GM21717 (cell line): Measurements from ENCODE around the gene CBLN3.

Experiments used
- ATAC-seq: cut with Tn5 transposase; IDR thresholded peaks from one replicate; pipeline ENCODE4 v1.9.1; 2021; ENCODE audit warnings: mild to moderate bottlenecking, moderate library complexity; ENCODE audit not compliant: unreplicated experiment

Gene CBLN3

DNA sequence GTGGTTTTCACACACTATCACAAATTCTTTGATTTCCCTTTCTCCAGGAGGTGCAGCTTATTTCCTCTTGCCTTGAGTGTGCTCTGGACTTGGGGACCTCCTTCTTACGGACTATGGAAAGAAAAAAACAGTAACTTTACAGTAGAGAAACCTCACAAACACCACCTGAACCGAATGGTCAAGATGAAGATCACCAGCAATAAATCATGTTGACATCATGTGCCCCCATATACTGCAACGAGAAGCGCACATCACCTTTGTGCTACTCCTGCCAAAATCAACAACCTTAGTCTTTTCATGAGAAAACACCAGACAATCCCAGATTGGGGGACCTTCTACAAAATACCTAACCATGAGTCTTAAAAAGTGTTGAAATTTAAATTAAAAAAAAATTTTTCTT lies 43.9 kb downstream of the CBLN3 start:
- no peak for ATAC-seq

GRCh38 chr14:24384169-24384568 lies 45.3 kb downstream of the CBLN3 start:
- no peak for ATAC-seq

DNA sequence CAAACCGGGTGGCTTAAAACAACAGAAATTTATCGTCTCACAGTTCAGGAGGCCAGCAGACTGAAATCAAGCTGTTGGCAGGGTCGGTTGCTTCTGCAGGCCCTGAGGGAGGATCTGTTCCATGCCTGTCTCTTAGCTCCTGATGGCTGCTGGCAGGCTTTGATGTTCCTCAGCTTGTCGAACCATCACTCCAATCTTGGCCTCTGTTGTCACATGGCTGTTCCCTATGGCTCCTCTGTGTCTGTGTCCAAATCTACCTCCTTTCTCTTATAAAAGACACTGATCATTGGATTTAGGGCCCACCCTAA lies 47.5 kb downstream of the CBLN3 start:
- no peak for ATAC-seq

DNA sequence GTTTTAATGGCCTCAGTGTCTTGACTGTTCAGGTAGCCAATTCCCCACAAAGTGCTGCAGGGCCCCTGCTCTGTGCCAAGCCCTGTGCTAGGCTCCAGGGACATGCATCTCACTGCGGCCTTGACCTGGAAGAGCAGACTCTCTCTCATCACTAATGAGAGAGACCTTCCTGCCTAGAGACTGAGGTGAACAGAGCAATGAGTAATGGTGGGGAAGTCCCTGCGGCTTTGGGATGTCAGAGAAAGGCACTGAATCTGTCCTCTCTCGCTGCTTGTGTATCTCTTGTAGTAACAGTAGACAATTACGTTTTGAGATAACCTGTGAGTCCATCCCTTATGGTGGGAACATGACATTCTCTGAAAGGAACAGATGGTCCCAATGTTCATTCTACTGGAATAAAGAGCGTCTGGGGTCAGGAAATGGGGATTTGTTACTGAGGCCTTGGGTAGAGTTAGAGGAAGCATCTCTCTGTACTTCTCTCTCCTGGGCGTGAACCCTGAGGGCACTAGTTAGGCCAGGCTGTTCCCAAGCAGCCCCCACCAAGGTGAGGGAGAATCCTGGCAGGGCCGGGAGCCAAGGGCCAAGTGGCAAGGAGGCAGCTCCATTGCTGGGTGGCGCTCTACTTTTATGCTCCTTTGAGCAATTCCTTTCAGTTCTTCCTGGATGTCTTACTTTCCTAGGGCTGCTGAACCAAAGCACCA lies 48.0 kb downstream of the CBLN3 start:
- no peak for ATAC-seq

DNA sequence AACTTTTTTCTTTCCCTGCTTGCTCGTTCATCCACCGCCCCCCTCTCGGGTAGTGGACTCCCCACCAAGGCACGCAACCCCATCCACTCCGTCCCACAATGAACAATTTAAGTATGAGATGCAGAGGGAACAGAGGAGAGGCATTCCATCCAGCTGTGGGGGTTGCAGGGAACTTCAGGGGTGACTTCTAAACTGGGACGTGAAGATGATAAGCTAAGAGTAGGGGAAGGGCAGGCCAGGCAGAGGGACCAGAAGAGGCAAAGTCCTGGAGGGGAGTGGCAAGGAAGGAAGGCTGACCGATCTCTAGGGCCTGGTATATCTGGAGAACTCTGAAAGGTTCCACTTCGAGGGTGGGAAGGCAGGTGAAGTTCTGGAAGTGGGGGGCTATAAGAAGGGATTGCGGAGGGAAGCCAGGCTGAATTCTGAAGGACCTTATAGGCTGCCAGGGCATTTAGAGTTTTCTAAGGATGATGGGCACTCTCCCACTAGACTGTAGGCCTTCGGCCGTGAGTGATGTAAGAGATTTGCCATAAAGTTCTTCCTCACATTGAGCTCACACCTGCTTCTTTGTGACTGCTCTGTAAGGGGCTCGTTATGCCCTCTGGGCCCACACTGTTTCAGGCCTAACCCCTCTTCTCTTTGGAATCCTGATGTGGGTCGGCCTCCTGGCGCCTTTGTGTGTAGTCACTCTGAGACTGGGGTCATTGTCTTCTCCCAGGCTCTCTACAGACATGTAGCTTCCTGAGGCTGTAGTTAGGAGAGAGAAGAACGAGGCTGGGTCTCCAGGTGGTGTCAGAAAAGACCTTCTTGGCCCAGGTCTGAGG lies 49.3 kb downstream of the CBLN3 start:
- ATAC-seq: no peak

- no peak for ATAC-seq
Measured at GRCh38 chr14:24378981-24379906, 50.2 kb downstream of the CBLN3 start.

DNA sequence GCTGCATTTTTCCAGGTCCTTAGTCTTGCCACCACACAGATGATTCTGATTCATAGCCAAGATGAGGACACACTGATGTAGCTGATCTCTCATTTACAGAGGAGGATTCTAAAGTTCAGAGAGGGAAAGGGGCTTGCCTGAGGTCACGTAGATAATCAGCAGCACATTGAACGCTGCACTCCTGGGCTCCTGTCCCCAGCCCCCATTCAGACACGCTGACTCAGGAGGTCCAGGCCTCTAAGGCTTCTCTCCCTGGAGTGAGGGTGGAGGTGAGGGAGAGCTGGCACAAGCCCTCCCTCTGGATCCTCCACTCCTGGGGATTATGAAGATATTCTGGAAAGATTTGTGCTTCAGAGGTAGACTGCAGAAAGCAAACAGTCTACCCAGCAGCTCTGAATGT lies 51.1 kb downstream of the CBLN3 start:
- no peak for ATAC-seq

DNA sequence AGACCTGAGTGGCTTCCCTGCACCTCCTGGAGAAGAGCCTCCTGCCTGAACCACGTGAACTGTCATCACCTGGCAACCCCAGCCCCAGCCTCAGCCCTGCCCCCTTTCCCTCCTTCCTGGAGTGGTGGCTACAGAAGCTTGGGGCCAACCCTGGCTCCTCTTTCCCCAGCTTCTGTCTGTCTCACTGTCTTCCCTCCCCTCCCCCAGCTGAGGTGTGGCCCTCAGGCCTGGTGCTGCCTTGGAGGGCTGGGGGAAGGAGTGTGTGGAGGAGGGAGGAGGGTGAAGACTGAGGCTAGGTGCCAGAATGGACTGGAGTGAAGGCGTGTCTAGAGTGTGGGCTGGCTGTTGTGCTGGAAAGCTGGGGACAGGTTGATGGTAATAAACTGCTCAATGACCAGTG lies 51.8 kb downstream of the CBLN3 start:
- no peak for ATAC-seq

GRCh38 chr14:24377126-24377525 lies 52.3 kb downstream of the CBLN3 start:
- no peak for ATAC-seq
